DMS 273 (cell line): ENCODE results near the gene PLPP1.

Experiments used
- DNase-seq: peaks from one replicate; lab custom pipeline; 2025; ENCODE audit not compliant: unreplicated experiment; lab: John Stamatoyannopoulos, UW

PLPP1 gene

DNA sequence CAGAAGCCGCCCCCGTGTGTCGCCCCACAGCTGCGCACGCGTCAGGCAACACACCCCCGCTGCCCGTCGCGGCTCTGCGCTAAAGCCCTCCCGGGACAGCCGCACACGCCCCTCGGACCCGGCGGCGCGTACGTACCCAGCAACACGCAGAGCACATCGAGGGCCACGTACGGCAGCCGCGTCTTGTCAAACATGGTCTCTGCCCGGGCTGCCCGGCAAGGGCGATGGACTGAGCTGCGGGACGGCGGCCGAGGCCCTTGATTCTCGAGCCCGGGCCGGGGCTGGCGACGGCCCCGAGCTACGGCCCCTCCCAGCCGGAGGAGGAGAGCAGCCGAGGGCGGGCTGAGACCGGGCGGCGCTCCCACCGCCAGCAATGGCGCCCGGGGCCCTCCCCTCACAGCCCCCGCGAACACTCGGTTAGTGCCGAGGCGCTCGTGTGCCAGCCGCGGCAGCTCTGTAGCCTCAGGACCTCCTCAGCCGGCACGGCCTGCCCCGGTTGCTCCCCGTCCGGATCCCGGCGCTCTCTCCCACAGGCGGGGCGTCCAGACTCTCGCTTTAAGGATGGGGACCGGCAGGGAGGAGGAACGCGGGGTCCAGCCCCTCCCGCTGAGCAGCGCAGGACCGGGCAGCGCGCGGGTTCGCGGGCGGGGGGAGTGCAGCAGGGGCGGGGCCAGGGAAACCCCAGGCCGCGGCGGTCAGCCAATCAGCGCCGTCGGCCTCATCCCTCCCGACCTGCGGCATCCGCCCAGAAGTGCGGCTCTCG is at the start of gene PLPP1:
Gene PLPP1 (minus strand): TSS at position 529 of the 763 bp plus-strand sequence. CDS start 335 bp downstream, at position 194.
- DNase-seq = peak; percentile 95

DNA sequence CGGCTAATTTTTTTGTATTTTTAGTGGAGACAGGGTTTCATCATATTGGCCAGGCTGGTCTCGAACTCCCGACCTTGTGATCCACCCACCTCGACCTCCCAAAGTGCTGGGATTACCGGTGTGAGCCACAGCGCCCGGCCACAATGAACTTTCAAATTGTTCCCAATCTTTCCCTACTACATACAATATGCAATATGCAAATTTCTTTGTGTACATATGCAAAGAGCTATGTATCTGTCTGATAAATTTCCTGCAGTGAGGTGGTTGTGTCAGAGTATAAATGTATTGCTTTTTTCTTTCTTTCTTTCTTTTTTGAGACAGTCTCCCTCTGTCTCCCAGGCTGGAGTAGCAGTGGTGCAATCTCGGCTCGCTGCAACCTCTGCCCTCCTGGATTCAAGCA is 48.8 kb upstream of the PLPP1 start:
- no peak for DNase-seq

- DNase-seq = no peak
Measured at GRCh38 chr5:55582256-55582655, 47.5 kb upstream of the PLPP1 start.

- DNase-seq = no peak
Measured at GRCh38 chr5:55580042-55580441, 45.3 kb upstream of the PLPP1 start.

DNA sequence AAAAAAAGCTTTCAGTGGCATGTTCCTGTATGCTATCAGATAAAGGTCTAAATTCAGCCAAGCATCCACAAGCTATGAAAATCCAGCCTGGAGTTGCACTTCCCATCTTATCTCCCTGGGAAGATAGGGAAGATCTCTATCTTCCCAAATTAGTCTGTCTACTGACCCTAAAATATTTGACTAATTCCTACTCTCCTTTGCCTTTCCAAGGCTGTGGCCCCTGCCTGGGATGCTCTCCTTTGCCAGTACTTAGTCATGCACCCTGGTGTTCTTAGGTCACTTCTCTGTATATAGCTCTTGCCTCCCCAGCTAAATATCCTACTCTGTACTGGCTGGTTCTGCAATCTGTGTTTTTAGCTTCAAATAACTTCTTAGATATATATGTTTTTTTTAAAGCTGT is 44.0 kb upstream of the PLPP1 start:
- no peak for DNase-seq

- DNase-seq = peak; percentile 20
Measured at GRCh38 chr5:55577353-55578060, 42.7 kb upstream of the PLPP1 start.

DNA sequence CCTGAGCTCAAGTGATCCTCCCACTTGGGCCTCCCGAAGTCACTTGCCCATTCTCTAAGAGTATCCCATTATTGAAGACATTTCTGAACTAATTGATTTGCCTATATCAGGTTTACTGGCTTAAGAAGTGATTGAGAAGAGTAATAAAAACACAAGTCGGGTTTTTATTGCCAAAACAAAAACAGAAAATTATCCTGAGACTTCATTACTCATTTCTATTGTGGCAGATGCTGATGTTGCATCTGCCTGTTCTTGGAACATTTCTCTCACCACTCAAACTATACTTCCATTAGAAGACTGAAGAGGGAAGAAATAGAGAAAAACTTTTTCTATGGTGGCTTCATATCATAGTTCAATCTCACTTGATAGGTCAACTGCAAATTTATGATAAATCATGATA is 41.9 kb upstream of the PLPP1 start:
- DNase-seq = no peak

DNA sequence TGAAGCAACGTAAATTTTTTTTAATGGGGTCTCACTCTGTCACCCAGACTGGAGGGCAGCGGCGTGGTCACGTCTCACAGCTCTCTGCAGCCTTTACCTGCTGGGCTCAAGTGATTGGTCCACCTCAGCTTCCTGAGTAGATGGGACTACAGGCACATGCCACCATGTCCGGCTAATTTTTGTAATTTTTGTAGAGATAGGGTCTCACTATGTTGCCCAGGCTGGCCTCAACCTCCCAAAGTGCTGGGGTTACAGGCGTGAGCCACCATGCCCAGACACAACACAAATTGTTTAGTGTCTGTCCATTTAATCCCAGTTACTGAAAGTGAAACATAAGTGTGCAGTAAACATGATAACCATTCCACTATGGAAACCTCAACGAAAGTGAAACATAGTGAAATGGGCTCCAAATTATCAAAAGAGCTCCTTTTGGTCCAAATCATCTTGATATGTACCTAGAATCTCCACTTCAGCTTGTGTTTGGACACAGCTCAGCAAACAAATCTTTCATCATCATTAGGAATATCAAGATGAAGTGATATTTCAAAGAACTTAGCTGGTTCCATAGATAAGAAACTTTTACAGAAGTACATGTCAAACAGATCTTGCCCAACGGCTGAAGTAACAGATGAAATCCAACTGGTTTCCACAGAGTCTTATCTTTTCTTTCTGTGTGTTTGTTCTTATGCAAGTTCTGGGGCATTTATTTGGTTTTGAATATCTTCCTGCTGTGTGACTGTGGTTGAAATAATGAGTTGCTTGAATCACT is 41.2 kb upstream of the PLPP1 start:
- DNase-seq = no peak

DNA sequence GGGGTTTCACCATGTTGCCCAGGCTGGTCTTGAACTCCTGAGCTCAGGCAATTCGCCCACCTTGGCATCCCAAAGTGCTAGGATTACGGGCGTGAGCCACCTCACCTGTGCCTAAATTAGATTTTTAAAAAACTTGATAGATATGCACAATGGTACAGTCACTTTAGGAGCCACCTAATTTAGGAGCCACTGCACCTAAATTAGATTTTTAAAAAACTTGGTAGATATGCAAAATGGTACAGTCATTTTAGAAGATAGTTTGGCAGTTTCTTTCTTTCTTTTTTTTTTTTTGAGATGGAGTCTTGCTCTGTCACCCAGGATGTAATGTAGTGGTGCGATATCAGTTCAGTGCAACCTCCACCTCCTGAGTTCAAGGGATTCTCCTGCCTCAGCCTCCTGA is 37.8 kb upstream of the PLPP1 start:
- no peak for DNase-seq

DNA sequence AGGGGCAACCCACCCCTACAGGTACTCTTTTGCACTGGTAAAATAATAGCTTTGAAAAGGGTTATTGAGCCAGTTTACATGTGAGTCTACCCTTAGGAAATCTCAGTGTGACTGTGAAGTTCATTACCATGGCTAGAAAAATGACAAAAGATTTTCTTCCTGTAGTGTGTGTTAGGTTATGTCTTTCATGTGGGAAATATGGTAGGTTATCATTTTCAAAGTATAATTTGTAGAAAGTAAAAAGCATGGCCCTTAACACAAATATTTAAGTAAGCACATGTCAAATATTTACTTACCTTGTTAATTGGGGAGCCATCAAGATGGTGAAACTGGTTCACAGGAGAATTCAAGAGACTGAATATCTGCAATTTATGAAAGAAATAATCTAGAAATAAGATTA is 37.3 kb upstream of the PLPP1 start:
- no peak for DNase-seq

DNA sequence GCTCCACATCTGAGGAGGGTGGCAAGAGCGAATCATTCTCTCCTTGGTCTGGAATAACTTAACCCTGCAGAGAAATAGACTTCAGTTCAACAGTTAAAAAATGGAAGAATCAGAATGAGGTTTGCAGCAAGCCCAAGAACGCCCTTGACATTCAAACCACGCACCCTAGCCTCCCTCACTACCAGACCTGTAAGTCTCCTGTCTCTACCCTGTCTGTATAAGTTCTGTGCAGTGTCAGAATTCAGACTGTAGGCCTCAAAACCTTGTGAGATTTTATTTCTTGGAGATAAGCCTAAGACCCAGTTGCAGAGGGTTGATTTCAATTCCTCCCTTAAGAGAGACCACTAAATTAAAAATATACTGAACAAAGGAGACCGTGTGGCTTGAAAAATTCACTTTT is 35.8 kb upstream of the PLPP1 start:
- DNase-seq = no peak

DNA sequence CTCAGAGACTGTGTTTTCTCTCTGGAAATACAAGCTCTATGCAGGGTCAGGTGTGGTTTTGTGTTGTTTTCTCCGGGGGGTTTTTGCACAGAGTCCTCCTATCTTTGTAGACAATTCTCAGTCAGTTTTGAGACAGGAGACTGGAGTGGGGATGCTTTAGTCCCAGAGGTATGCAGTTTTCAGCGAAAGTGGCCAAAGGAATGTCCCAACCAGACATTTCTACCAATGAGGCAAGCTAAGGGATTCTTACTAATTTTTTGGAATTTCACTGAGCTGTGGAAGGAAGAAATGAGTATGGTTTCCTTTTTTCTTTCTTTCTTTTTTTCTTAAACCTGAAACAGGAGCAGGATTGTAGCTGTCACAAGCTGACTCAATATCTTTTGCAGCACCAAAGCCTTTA is 35.3 kb upstream of the PLPP1 start:
- no peak for DNase-seq

- no peak for DNase-seq
Measured at GRCh38 chr5:55569513-55569865, 34.7 kb upstream of the PLPP1 start.

DNA sequence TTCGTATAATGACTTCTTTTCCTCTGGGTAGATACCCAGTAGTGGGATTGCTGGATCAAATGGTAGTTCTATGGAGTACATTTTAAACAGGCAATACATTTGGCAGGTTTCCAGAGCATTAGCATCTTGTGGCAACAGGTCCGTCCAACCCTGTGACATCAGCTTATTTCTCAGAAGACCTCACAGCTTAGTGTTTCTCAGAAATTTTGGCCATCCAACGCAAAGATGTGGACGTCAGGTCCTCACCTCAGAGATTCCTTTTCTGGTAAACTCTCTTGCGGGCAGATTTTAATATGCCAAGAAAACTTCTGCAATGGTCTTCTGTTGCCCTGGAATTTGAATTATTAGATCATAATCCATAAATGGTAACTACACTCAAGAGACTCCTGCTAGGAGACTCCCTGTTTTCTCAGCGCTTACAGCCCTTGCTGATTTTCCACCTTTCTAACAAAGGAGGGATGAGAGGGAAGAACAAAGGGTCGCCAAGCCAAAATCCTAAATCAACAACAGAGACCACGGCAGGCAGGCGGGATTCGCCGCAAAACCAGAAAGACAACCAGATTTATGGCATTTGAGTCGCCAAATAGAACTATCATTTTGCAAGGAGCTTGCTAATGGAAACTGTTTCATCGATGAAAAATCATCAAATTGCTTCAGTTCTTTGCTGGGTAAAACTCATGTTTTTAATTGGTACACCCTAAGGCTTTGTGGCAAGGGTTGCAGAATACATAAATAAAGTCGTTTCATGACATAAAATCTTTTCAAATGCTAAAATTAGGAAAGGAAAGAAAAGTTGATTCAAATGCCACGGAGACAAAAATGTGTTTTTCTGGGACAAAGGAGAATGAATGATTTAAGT is 34.1 kb upstream of the PLPP1 start:
- peak; percentile 36 for DNase-seq

DNA sequence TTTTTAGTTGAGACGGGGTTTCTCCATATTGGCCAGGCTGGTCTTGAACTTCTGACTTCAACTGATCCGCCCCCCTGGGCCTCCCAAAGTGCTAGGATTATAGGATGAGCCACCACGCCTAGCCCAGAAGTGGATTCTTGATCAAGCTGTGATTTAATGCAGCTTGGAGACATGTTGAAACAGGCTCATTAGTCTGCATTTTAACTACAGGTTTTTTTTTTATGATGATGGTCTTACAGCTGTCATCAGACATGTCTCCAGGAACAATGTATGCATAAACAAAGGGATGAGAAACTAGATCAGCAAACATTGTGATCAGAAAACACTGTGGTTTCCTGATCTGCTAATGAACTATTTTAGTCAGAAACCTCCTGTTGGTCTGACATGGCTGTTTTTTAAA is 30.0 kb upstream of the PLPP1 start:
- no peak for DNase-seq

DNA sequence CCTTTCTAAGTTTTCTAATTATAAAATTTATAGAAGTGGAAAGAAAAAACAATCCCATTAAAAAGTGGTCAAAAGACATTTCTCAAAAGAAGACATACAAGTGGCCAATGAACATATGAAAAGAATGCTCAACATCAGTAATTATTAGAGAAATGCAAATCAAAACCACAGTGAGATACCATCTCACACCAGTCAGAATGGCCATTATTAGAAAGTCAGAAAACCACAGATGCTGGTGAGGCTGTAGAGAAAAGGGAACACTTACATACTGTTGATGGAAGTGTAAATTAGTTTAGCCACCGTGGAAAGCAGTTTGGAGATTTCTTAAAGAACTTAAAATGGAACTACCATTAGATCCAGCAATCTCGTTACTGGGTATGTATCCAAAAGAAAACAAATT is 23.7 kb upstream of the PLPP1 start:
- no peak for DNase-seq

GRCh38 chr5:55557123-55557522 is 22.4 kb upstream of the PLPP1 start:
- no peak for DNase-seq

DNA sequence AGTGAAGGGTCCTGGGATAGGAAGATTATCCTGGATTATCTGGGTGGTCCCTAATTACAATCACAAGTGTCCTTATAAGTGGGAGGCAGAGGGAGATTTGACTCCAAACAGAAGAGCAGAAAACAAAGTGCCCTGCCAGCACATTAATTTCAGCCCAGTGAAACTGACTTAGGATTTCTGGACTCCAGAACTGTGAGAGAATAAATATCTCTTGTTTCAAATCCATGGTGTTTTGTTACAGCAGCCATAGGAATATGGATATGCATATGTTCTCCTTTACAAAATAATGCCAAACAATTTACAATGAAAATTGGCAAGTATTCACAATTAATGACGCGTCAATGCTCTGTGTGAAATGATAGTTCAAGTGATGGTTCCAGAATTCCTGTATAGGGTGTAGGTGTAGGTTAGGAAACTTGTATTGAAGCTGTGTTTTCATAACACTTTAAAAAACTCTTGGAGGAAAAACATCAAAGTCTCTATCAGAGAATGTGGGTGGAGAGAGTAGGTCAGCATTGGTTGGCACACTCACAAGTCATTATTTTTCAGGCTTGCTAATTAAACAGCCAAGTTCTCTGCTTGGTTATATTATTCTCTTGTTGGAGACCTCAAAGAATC is 19.9 kb upstream of the PLPP1 start:
- DNase-seq = no peak

DNA sequence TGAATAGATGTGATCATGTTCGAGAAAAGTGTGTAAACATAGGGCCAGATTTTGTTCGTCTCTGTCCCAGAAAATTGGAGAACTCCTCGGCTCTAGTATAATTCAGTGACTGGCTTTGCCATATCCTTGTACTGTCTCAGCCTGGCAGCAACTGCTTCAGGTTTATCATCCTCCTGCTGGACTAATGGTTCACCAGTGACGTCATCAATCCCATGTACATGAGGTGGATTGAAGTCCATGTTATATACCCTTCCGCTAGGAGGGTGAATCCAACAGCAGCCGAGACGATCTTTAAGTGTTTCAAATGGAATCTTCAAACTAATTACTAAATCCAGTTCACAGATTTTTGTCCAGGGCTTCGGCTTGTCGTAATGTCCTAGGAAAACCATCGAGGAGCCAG is 17.1 kb upstream of the PLPP1 start:
- no peak for DNase-seq

- DNase-seq = no peak
Measured at GRCh38 chr5:55551358-55551757, 16.6 kb upstream of the PLPP1 start.

DNA sequence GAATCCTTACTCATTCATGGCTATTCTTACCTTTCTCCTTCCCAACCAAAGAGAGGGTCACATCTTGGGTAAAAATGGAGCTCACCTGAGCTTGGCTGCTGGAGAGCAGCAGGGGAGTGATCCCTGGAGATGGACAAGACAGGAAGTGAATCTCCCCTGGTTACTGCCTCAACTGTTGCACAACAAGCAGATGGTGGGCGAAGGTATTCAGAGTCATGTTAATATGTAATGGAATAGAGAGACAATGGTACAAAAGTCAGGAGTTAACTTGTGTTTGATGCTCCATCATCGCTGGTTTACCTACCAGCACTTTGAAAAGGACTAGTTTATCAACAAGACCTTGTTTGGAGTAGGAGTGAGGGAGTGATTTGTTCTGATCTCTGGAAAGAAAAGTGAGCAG is 13.0 kb upstream of the PLPP1 start:
- no peak for DNase-seq
